Pancreas (tissue), 10 donors: ENCODE results near the gene FXYD3. TPM values are rescaled to one million over a fixed set of nuclear protein-coding genes. Genes with fewer than 3 reads are reported as not detected.

ENCODE experiments used
- ATAC-seq, 4 donors: fragments of 200-7000 bp; cut with Tn5 transposase; one replicate each; pipeline versions ENCODE4 v1.8.0 to v1.9.1; 2020; ENCODE audit warnings: mild to moderate bottlenecking in 4 of 4, moderate library complexity in 4 of 4
- DNase-seq, 6 donors: peaks; one replicate each; pipeline ENCODE4 v3.0.0-alpha.2; 2020
- FAIRE-seq: peaks from 2 replicates; lab custom pipeline; 2012; peaks lifted over from hg19 to GRCh38; lab: Jason Lieb, UNC
- H3K27ac ChIP-seq, 4 donors: fragments of 200-600 bp; sonication (generic); 1 replicate in 3 of 4; 2 replicates in 1 of 4; pipeline versions ENCODE4 v1.5.0 to v1.8.0; 2020
- H3K27me3 ChIP-seq, 4 donors: fragments of 200-600 bp; one replicate each; pipeline ENCODE4 v1.8.0; 2021
- H3K36me3 ChIP-seq, 3 donors: fragments of 200-600 bp; sonication (generic) in 1 of 3; one replicate each; pipeline versions ENCODE4 v1.5.0 to v1.8.0; 2020 to 2021
- H3K4me1 ChIP-seq, 3 donors: fragments of 200-600 bp; one replicate each; pipeline ENCODE4 v1.8.0; 2021
- H3K4me3 ChIP-seq, 4 donors: fragments of 200-600 bp; sonication (generic) in 2 of 4; one replicate each; pipeline versions ENCODE4 v1.5.0 to v1.8.0; 2020 to 2021
- H3K9me3 ChIP-seq, 4 donors: fragments of 200-600 bp; one replicate each; pipeline ENCODE4 v1.8.0; 2021
- CTCF ChIP-seq, 4 donors: fragments of 200-600 bp; sonication (generic) in 3 of 4; IDR thresholded peaks; one replicate each; pipeline versions ENCODE4 v1.5.0 to v1.8.0; 2021; ENCODE audit warnings: antibody characterized with exemption in 4 of 4
- WGBS, 2 donors: extraction: QIAGEN DNeasy Blood & Tissue Kit; methylation state at CpG; one replicate each; pipeline ENCODE4 v1.1.7; 2013; 5-methylcytosine and 5-hydroxymethylcytosine counted together
- intact Hi-C, 3 donors: fragments of 100-400 bp; cut with DNase I; formaldehyde crosslinking; loops; one replicate each; pipeline versions ENCODE4 v1.11.1 to v1.14.2; 2022
- polyA plus RNA-seq, 2 donors: library from polyadenylated mRNA; stranded (reverse); fragments of 200-250 nt; gene quantifications; one replicate each; pipeline ENCODE4 v1.2.3, GENCODE V29; 2013
- total RNA-seq, 6 donors: library from RNA; stranded (reverse); fragmentation: NEBNext Ultra II Directional in 4 of 6; extraction: Animal tissue kit (Norgen Biotek cat#: 25700) in 4 of 6; gene quantifications; one replicate each; pipeline versions ENCODE4 v1.2.1 to v1.2.4, GENCODE V29; 2021 to 2023
- donor health status: healthy with polysubstance abuse.
- donor health status: DM: no; HTN: no; CAD: no; lungs with moderate emphysema.
- donor health status: DM: no; HTN: no; CAD: no.
- donor health status: control.
- donor health status: control.
- donor health status: Bipolar disorder and iron deficiency.
- donor health status: DM: yes; HTN: yes; CAD: no.
- donor health status: DM: no; HTN: no; CAD: no.
- donor health status: DM: no; HTN: no; CAD: no.
- donor health status: DM: yes; HTN: yes; CAD: no.

Gene FXYD3
- total and polyA plus RNA-seq, 8 donors = 12.2 to 59.1 (median 17.7) TPM

GRCh38 chr19:35075202-35076025 lies 40.2 kb upstream of the FXYD3 start:
- H3K36me3 ChIP-seq = no peaks in the 10 kb centered on the region
- H3K4me1 ChIP-seq = no peaks in the 10 kb centered on the region
- no peaks in the 10 kb centered on the region for H3K27me3 ChIP-seq
- ATAC-seq (no peak), DNase-seq (peak in 2 of 6 donors; percentile 15 to 49), FAIRE-seq (no peak)
- no peak overlapping the region for H3K27ac ChIP-seq
- no peak for TF ChIP-seq CTCF (IDR thresholded peaks at IDR 0.05)
- intact Hi-C loops = no loop called here
- H3K9me3 ChIP-seq = no peaks in the 10 kb centered on the region
- no peak overlapping the region for H3K4me3 ChIP-seq
- WGBS, 2 donors = 88% methylated on average over 19 to 21 of the region's 21 CpGs

- ATAC-seq (no peak), FAIRE-seq (no peak), DNase-seq (no peak)
- Histone ChIP-seq H3K4me3 (no peak overlapping the region), H3K27me3 (no peaks in the 10 kb centered on the region), H3K4me1 (no peaks in the 10 kb centered on the region), H3K9me3 (no peaks in the 10 kb centered on the region), H3K36me3 (no peaks in the 10 kb centered on the region), H3K27ac (no peak overlapping the region)
- intact Hi-C loops = no loop called here
- 85 to 92% methylated on average over 6 of the region's 6 CpGs for WGBS, 2 donors
- no peak for TF ChIP-seq CTCF (IDR thresholded peaks at IDR 0.05)
Measured at GRCh38 chr19:35076026-35076370, 39.6 kb upstream of the FXYD3 start.

GRCh38 chr19:35076657-35077056 lies 39.0 kb upstream of the FXYD3 start:
- Histone ChIP-seq H3K9me3 (no peaks in the 10 kb centered on the region), H3K36me3 (no peaks in the 10 kb centered on the region), H3K4me1 (no peaks in the 10 kb centered on the region), H3K4me3 (no peak overlapping the region), H3K27me3 (no peaks in the 10 kb centered on the region), H3K27ac (no peak overlapping the region)
- DNase-seq (no peak), FAIRE-seq (no peak), ATAC-seq (no peak)
- TF ChIP-seq CTCF (IDR thresholded peaks at IDR 0.05) = no peak
- 77 to 91% methylated on average over 8 of the region's 8 CpGs for WGBS, 2 donors
- intact Hi-C loops = no loop called here

GRCh38 chr19:35077411-35078223 lies 38.0 kb upstream of the FXYD3 start:
- Histone ChIP-seq H3K4me3 (no peak overlapping the region), H3K36me3 (no peaks in the 10 kb centered on the region), H3K9me3 (no peaks in the 10 kb centered on the region), H3K27me3 (no peaks in the 10 kb centered on the region), H3K27ac (no peak overlapping the region), H3K4me1 (no peaks in the 10 kb centered on the region)
- DNase-seq (no peak), ATAC-seq (no peak), FAIRE-seq (no peak)
- WGBS, 2 donors = 91 to 92% methylated on average over 17 of the region's 17 CpGs
- TF ChIP-seq CTCF (IDR thresholded peaks at IDR 0.05) = no peak
- intact Hi-C loops = no loop called here
